Stomach (tissue), 4 donors: ENCODE results near the gene ADAM22.

Source experiments
- EP300 ChIP-seq: sonication (generic); formaldehyde crosslinking; IDR thresholded peaks from one replicate; pipeline ENCODE4 v1.6.1; 2017; ENCODE audit warnings: antibody characterized with exemption
- POLR2A ChIP-seq, 4 donors: fragments of 450-650 bp; IDR thresholded peaks; one replicate each; pipeline ENCODE4 v1.6.1; 2016; ENCODE audit warnings: antibody characterized with exemption in 4 of 4, control low read depth in 2 of 4, mild to moderate bottlenecking in 1 of 4, moderate library complexity in 1 of 4
- POLR2AphosphoS5 ChIP-seq, 3 donors: sonication (generic); formaldehyde crosslinking; IDR thresholded peaks; one replicate each; pipeline ENCODE4 v1.6.1; 2016; ENCODE audit warnings: antibody characterized with exemption in 3 of 3

DNA sequence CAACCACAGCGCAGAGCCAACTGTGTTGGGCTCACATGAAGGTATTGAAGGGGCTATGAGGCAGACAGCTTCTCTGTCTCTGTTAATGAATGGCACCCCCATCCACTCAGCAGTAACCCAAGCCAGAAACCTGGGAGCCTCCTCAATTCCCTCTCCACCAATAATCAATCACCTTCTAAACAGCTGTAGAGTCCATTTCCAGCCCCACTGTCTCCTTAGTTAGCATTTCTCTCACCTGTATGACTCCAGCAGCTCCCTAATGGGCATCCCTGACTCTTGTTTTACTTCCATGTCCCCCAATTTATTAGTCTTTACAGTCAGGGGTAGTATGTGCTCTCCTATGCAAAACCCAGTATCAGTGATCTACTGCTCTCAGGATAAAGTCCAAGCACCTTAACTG is 278.9 kb downstream of the ADAM22 start:
- no peak for TF ChIP-seq POLR2A (IDR thresholded peaks at IDR 0.05)
- TF ChIP-seq POLR2AphosphoS5 (IDR thresholded peaks at IDR 0.05), result no peak
- no peak for TF ChIP-seq EP300
